GM21737 (cell line): Measurements from ENCODE around the gene GALNS.
"Not testable (repeated sequence)": the region's sequence is repeated elsewhere in the genome, so short reads cannot be mapped to it uniquely, and the experiment has no call there.

Experiments
- ATAC-seq: cut with Tn5 transposase; IDR thresholded peaks from one replicate; pipeline ENCODE4 v1.9.1; 2021; ENCODE audit warnings: mild to moderate bottlenecking, moderate library complexity; ENCODE audit not compliant: unreplicated experiment

GALNS gene

GRCh38 chr16:88839745-88840599 is 16.8 kb downstream of the GALNS start:
- no peak for ATAC-seq

- no peak for ATAC-seq
Observed at GRCh38 chr16:88839026-88839529, 17.7 kb downstream of the GALNS start.

GRCh38 chr16:88838566-88838965 is 18.2 kb downstream of the GALNS start:
- no peak for ATAC-seq

GRCh38 chr16:88837806-88838205 is 18.9 kb downstream of the GALNS start:
- ATAC-seq, result no peak

- no peak for ATAC-seq
Observed at GRCh38 chr16:88836791-88837190, 20.0 kb downstream of the GALNS start.

GRCh38 chr16:88835818-88836217 is 20.9 kb downstream of the GALNS start:
- no peak for ATAC-seq

GRCh38 chr16:88835383-88835782 is 21.4 kb downstream of the GALNS start:
- no peak for ATAC-seq

- no peak for ATAC-seq
Observed at GRCh38 chr16:88834670-88835069, 22.1 kb downstream of the GALNS start.

GRCh38 chr16:88833086-88833485 is 23.7 kb downstream of the GALNS start:
- no peak for ATAC-seq

GRCh38 chr16:88831838-88832237 is 24.9 kb downstream of the GALNS start:
- no peak for ATAC-seq

- ATAC-seq, result no peak
Observed at GRCh38 chr16:88830783-88831182, 26.0 kb downstream of the GALNS start.

GRCh38 chr16:88830258-88830657 is 26.5 kb downstream of the GALNS start:
- ATAC-seq, result no peak

GRCh38 chr16:88828711-88829110 is 28.0 kb downstream of the GALNS start:
- ATAC-seq, result no peak

GRCh38 chr16:88827727-88828126 is 29.0 kb downstream of the GALNS start:
- no peak for ATAC-seq

- no peak for ATAC-seq
Observed at GRCh38 chr16:88826070-88826840, 30.5 kb downstream of the GALNS start.

- ATAC-seq, result no peak
Observed at GRCh38 chr16:88825146-88825545, 31.6 kb downstream of the GALNS start.

GRCh38 chr16:88824256-88825077 is 32.3 kb downstream of the GALNS start:
- ATAC-seq, result no peak

- not testable (repeated sequence) for ATAC-seq
Observed at GRCh38 chr16:88823646-88824045, 33.1 kb downstream of the GALNS start.

GRCh38 chr16:88822281-88823040 is 34.3 kb downstream of the GALNS start:
- no peak for ATAC-seq

GRCh38 chr16:88821168-88821850 is 35.4 kb downstream of the GALNS start:
- no peak for ATAC-seq
